Ramos (cell line): ENCODE data around the gene SPAG16.

Source experiments
- in situ Hi-C: fragments of 300-500 bp; cut with MboI; formaldehyde crosslinking; loops from one replicate; pipeline ENCODE4 v1.14.3; 2022; ENCODE audit warnings: low sequenced_read_pairs; ENCODE audit not compliant: unreplicated experiment

SPAG16 gene

GRCh38 chr2:214107726-214108125 is 823.5 kb downstream of the SPAG16 start:
- in situ Hi-C loops = no loop called here

- in situ Hi-C loops = no loop called here
Observed at GRCh38 chr2:214108598-214108997, 824.3 kb downstream of the SPAG16 start.

GRCh38 chr2:214117054-214117453 is 832.8 kb downstream of the SPAG16 start:
- in situ Hi-C loops = no loop called here

GRCh38 chr2:214126135-214126534 is 841.9 kb downstream of the SPAG16 start:
- in situ Hi-C loops = no loop called here

- in situ Hi-C loops = no loop called here
Observed at GRCh38 chr2:214127170-214127569, 842.9 kb downstream of the SPAG16 start.

- in situ Hi-C loops = no loop called here
Observed at GRCh38 chr2:214127571-214127970, 843.3 kb downstream of the SPAG16 start.

- in situ Hi-C loops = no loop called here
Observed at GRCh38 chr2:214128040-214128439, 843.8 kb downstream of the SPAG16 start.

- in situ Hi-C loops = no loop called here
Observed at GRCh38 chr2:214130114-214130513, 845.9 kb downstream of the SPAG16 start.

GRCh38 chr2:214135966-214136365 is 851.7 kb downstream of the SPAG16 start:
- in situ Hi-C loops = no loop called here

- in situ Hi-C loops = no loop called here
Observed at GRCh38 chr2:214138779-214139178, 854.5 kb downstream of the SPAG16 start.

GRCh38 chr2:214139630-214140284 is 855.5 kb downstream of the SPAG16 start:
- in situ Hi-C loops = no loop called here

GRCh38 chr2:214156971-214157370 is 872.7 kb downstream of the SPAG16 start:
- in situ Hi-C loops = no loop called here

- in situ Hi-C loops = no loop called here
Observed at GRCh38 chr2:214158851-214159250, 874.6 kb downstream of the SPAG16 start.

GRCh38 chr2:214169281-214169680 is 885.0 kb downstream of the SPAG16 start:
- in situ Hi-C loops = no loop called here

GRCh38 chr2:214169736-214170135 is 885.5 kb downstream of the SPAG16 start:
- in situ Hi-C loops = no loop called here

GRCh38 chr2:214174563-214174962 is 890.3 kb downstream of the SPAG16 start:
- in situ Hi-C loops = no loop called here

- in situ Hi-C loops = no loop called here
Observed at GRCh38 chr2:214180071-214180470, 895.8 kb downstream of the SPAG16 start.

GRCh38 chr2:214180686-214181085 is 896.4 kb downstream of the SPAG16 start:
- in situ Hi-C loops = no loop called here

- in situ Hi-C loops = no loop called here
Observed at GRCh38 chr2:214184461-214184860, 900.2 kb downstream of the SPAG16 start.

GRCh38 chr2:214185546-214185945 is 901.3 kb downstream of the SPAG16 start:
- in situ Hi-C loops = no loop called here

GRCh38 chr2:214192711-214193110 is 908.4 kb downstream of the SPAG16 start:
- in situ Hi-C loops = no loop called here

GRCh38 chr2:214193943-214194342 is 909.7 kb downstream of the SPAG16 start:
- in situ Hi-C loops = no loop called here

GRCh38 chr2:214196260-214196659 is 912.0 kb downstream of the SPAG16 start:
- in situ Hi-C loops = no loop called here
